HUES64 (cell line): ENCODE results near the gene PRSS27.
"Not testable (repeated sequence)": the region's sequence is repeated elsewhere in the genome, so short reads cannot be mapped to it uniquely, and the experiment has no call there.

Source experiments
- H3K27ac ChIP-seq: 2 replicates; pipeline ENCODE4 v1.7.0; 2013; ENCODE audit warnings: low read depth, low read length, inconsistent platforms
- H3K27me3 ChIP-seq: 2 replicates; pipeline ENCODE4 v1.6.1; 2013; ENCODE audit warnings: mild to moderate bottlenecking, low read length; ENCODE audit not compliant: insufficient read depth
- H3K36me3 ChIP-seq: 2 replicates; pipeline ENCODE4 v1.6.1; 2013; ENCODE audit warnings: mild to moderate bottlenecking, low read length; ENCODE audit not compliant: insufficient read depth
- H3K4me1 ChIP-seq: 2 replicates; pipeline ENCODE4 v1.6.1; 2013; ENCODE audit warnings: mild to moderate bottlenecking, low read length, moderate library complexity; ENCODE audit not compliant: insufficient read depth
- H3K4me3 ChIP-seq: 2 replicates; pipeline ENCODE4 v1.5.1; 2013; ENCODE audit warnings: mild to moderate bottlenecking, low read length, moderate library complexity
- H3K9ac ChIP-seq: 2 replicates; pipeline ENCODE4 v1.6.1; 2013; ENCODE audit warnings: mild to moderate bottlenecking, low read depth, low read length
- H3K9me3 ChIP-seq: 2 replicates; pipeline ENCODE4 v1.6.1; 2013; ENCODE audit warnings: low read depth, low read length; ENCODE audit not compliant: insufficient read depth
- WGBS: fragments of 150-250, 120-280 bp; methylation state at CpG from one replicate; pipeline ENCODE4 v1.1.7; 2013; ENCODE audit warnings: missing lambda C conversion rate; 5-methylcytosine and 5-hydroxymethylcytosine counted together

Gene PRSS27

GRCh38 chr16:2689968-2690801 is 29.8 kb downstream of the PRSS27 start:
- WGBS = 96% methylated on average over 36 of the region's 36 CpGs
- Histone ChIP-seq H3K4me3 (no peak overlapping the region), H3K4me1 (peaks cover 6% of the 10 kb centered on the region; the same call in 1 of the 2 replicates), H3K9ac (no peak overlapping the region; the same call in 1 of the 2 replicates), H3K27ac (no peak overlapping the region), H3K36me3 (no peaks in the 10 kb centered on the region), H3K9me3 (no peaks in the 10 kb centered on the region), H3K27me3 (no peaks in the 10 kb centered on the region)

GRCh38 chr16:2689422-2689821 is 30.6 kb downstream of the PRSS27 start:
- H3K36me3 ChIP-seq = not testable (repeated sequence)
- 100% methylated on average over 3 of the region's 13 CpGs for WGBS

GRCh38 chr16:2687531-2688308 is 32.3 kb downstream of the PRSS27 start:
- Histone ChIP-seq H3K4me3 (no peak overlapping the region), H3K4me1 (no peaks in the 10 kb centered on the region), H3K27ac (no peak overlapping the region), H3K9ac (no peak overlapping the region), H3K27me3 (no peaks in the 10 kb centered on the region), H3K36me3 (no peaks in the 10 kb centered on the region), H3K9me3 (no peaks in the 10 kb centered on the region)
- 93% methylated on average over 17 of the region's 19 CpGs for WGBS

More at GRCh38 chr16:2689422-2689821, 30.6 kb downstream of the PRSS27 start:
- H3K4me3 ChIP-seq, H3K27me3 ChIP-seq, H3K9me3 ChIP-seq, H3K4me1 ChIP-seq, H3K27ac ChIP-seq, H3K9ac ChIP-seq: not testable (repeated sequence)

GRCh38 chr16:2686912-2687507 is 33.0 kb downstream of the PRSS27 start:
- 95% methylated on average over 20 of the region's 20 CpGs for WGBS
- H3K27ac ChIP-seq = no peak overlapping the region
- no peaks in the 10 kb centered on the region for H3K36me3 ChIP-seq
- no peaks in the 10 kb centered on the region for H3K27me3 ChIP-seq
- no peak overlapping the region for H3K4me3 ChIP-seq
- H3K9ac ChIP-seq = no peak overlapping the region; the same call in 1 of the 2 replicates
- H3K4me1 ChIP-seq = no peaks in the 10 kb centered on the region
- H3K9me3 ChIP-seq = no peaks in the 10 kb centered on the region

GRCh38 chr16:2686075-2686474 is 33.9 kb downstream of the PRSS27 start:
- H3K4me1 ChIP-seq, H3K27me3 ChIP-seq, H3K4me3 ChIP-seq, H3K27ac ChIP-seq, H3K36me3 ChIP-seq, H3K9ac ChIP-seq, H3K9me3 ChIP-seq: not testable (repeated sequence)
- no CpG with 5 or more reads among the region's 9 CpGs for WGBS

- Histone ChIP-seq H3K9ac (peak overlapping the region; percentile 86), H3K27ac (peak overlapping the region; percentile 65; the same call in 1 of the 2 replicates), H3K4me3 (peak overlapping the region; percentile 98)
- not testable (repeated sequence) for H3K36me3 ChIP-seq, H3K4me1 ChIP-seq, H3K27me3 ChIP-seq, H3K9me3 ChIP-seq
- 4% methylated on average over 8 of the region's 13 CpGs for WGBS
Observed at GRCh38 chr16:2683041-2683440, 37.0 kb downstream of the PRSS27 start.

- peak within 1 kb of the TSS; percentile 98 for H3K4me3 ChIP-seq
- H3K4me1 ChIP-seq = no peaks in the 10 kb centered on the region; the same call in 1 of the 2 replicates
- no peaks in the 10 kb centered on the region for H3K27me3 ChIP-seq
- peak within 1 kb of the TSS; percentile 65 for H3K27ac ChIP-seq
- H3K36me3 ChIP-seq = 0 out of 2 replicates have a peak, but pooled peaks cover 3% of the 10 kb centered on the region
- peak within 1 kb of the TSS; percentile 86 for H3K9ac ChIP-seq
- WGBS = under 1% methylated on average over 73 of the region's 73 CpGs
- no peaks in the 10 kb centered on the region for H3K9me3 ChIP-seq
Observed at GRCh38 chr16:2682209-2683021, 37.6 kb downstream of the PRSS27 start, which contains the start of gene KCTD5. Gene KCTD5 (plus strand): TSS chr16:2682523. CDS start chr16:2682549, 26 bp downstream.

GRCh38 chr16:2680360-2680759 is 39.7 kb downstream of the PRSS27 start:
- not testable (repeated sequence) for H3K4me3 ChIP-seq, H3K27me3 ChIP-seq, H3K27ac ChIP-seq, H3K9ac ChIP-seq, H3K9me3 ChIP-seq, H3K36me3 ChIP-seq, H3K4me1 ChIP-seq
- WGBS = 94% methylated on average over 6 of the region's 8 CpGs

- not testable (repeated sequence) for H3K27ac ChIP-seq, H3K9ac ChIP-seq, H3K4me1 ChIP-seq, H3K4me3 ChIP-seq, H3K36me3 ChIP-seq, H3K9me3 ChIP-seq, H3K27me3 ChIP-seq
- WGBS = 87% methylated on average over 4 of the region's 4 CpGs
Observed at GRCh38 chr16:2679902-2680301, 40.1 kb downstream of the PRSS27 start.

GRCh38 chr16:2678206-2678965 is 41.6 kb downstream of the PRSS27 start:
- H3K27me3 ChIP-seq, H3K4me3 ChIP-seq, H3K36me3 ChIP-seq, H3K9me3 ChIP-seq, H3K9ac ChIP-seq, H3K4me1 ChIP-seq, H3K27ac ChIP-seq: not testable (repeated sequence)
- 93% methylated on average over 8 of the region's 23 CpGs for WGBS
